Trophoblast cell (in vitro differentiated cells and primary cell): ENCODE measurements around the gene SULT1A1.
"Not testable (repeated sequence)": the region's sequence is repeated elsewhere in the genome, so short reads cannot be mapped to it uniquely, and the experiment has no call there.

Experiments used
- DNase-seq, 2 donors: peaks; one replicate each; pipeline ENCODE4 v3.0.0-alpha.2; 2016
- H2AFZ ChIP-seq: 2 replicates; pipeline ENCODE4 v1.6.1; 2013; ENCODE audit warnings: low read length, moderate library complexity, mild to moderate bottlenecking; ENCODE audit not compliant: insufficient read depth, poor library complexity
- H2AK5ac ChIP-seq: 2 replicates; pipeline ENCODE4 v1.6.1; 2013; ENCODE audit warnings: mild to moderate bottlenecking, low read length
- H2BK120ac ChIP-seq: 2 replicates; pipeline ENCODE4 v1.6.1; 2013; ENCODE audit warnings: low read length, mild to moderate bottlenecking, moderate library complexity; ENCODE audit not compliant: insufficient read depth, poor library complexity
- H2BK12ac ChIP-seq: 2 replicates; pipeline ENCODE4 v1.6.1; 2013; ENCODE audit warnings: mild to moderate bottlenecking, low read length, moderate library complexity
- H2BK5ac ChIP-seq: 2 replicates; pipeline ENCODE4 v1.6.1; 2013; ENCODE audit warnings: low read length, low read depth, moderate library complexity, mild to moderate bottlenecking; ENCODE audit not compliant: poor library complexity
- H3K14ac ChIP-seq: 2 replicates; pipeline ENCODE4 v1.6.1; 2013; ENCODE audit warnings: mild to moderate bottlenecking, low read length
- H3K18ac ChIP-seq: 2 replicates; pipeline ENCODE4 v1.6.1; 2013; ENCODE audit warnings: mild to moderate bottlenecking, low read length
- H3K23ac ChIP-seq: 2 replicates; pipeline ENCODE4 v1.6.1; 2013; ENCODE audit warnings: low read length
- H3K27ac ChIP-seq: 2 replicates; pipeline ENCODE4 v1.5.1; 2013; ENCODE audit warnings: low read depth, mild to moderate bottlenecking, inconsistent platforms, low read length, moderate library complexity
- H3K27me3 ChIP-seq: 2 replicates; pipeline ENCODE4 v1.6.1; 2013; ENCODE audit warnings: inconsistent platforms, mild to moderate bottlenecking, low read length, moderate library complexity; ENCODE audit not compliant: insufficient read depth
- H3K36me3 ChIP-seq, 2 experiments: 1 replicate in 1 of 2; 2 replicates in 1 of 2; pipeline ENCODE4 v1.6.1; 2013; ENCODE audit warnings: low read length in 2 of 2, mild to moderate bottlenecking in 2 of 2, moderate library complexity in 1 of 2; ENCODE audit not compliant: insufficient read depth in 2 of 2, control insufficient read depth in 1 of 2
- H3K4ac ChIP-seq: 2 replicates; pipeline ENCODE4 v1.6.1; 2013; ENCODE audit warnings: low read depth, mild to moderate bottlenecking, low read length, moderate library complexity
- H3K4me1 ChIP-seq, 2 experiments: 1 replicate in 1 of 2; 2 replicates in 1 of 2; pipeline ENCODE4 v1.6.1; 2013; ENCODE audit warnings: low read length in 2 of 2, mild to moderate bottlenecking in 2 of 2, moderate library complexity in 1 of 2; ENCODE audit not compliant: insufficient read depth in 2 of 2, control insufficient read depth in 1 of 2
- H3K4me2 ChIP-seq: 2 replicates; pipeline ENCODE4 v1.6.1; 2013; ENCODE audit warnings: inconsistent platforms, mild to moderate bottlenecking, low read length, moderate library complexity
- H3K4me3 ChIP-seq: 2 replicates; pipeline ENCODE4 v1.5.1; 2013; ENCODE audit warnings: mild to moderate bottlenecking, low read depth, low read length, inconsistent platforms
- H3K79me1 ChIP-seq: one replicate; pipeline ENCODE4 v1.6.1; 2013; ENCODE audit warnings: low read length
- H3K79me2 ChIP-seq: 2 replicates; pipeline ENCODE4 v1.6.1; 2013; ENCODE audit warnings: low read length, mild to moderate bottlenecking; ENCODE audit not compliant: control insufficient read depth, insufficient read depth, poor library complexity
- H3K9ac ChIP-seq: 2 replicates; pipeline ENCODE4 v1.6.1; 2013; ENCODE audit warnings: mild to moderate bottlenecking, low read length
- H3K9me3 ChIP-seq: 2 replicates; pipeline ENCODE4 v1.6.1; 2013; ENCODE audit warnings: low read depth, mild to moderate bottlenecking, control low read depth, inconsistent platforms, low read length; ENCODE audit not compliant: insufficient read depth
- H4K12ac ChIP-seq: 2 replicates; pipeline ENCODE4 v1.6.1; 2013; ENCODE audit warnings: low read depth, mild to moderate bottlenecking, low read length, moderate library complexity
- H4K8ac ChIP-seq: 2 replicates; pipeline ENCODE4 v1.6.1; 2013; ENCODE audit warnings: low read depth, mild to moderate bottlenecking, low read length, moderate library complexity
- H4K91ac ChIP-seq: one replicate; pipeline ENCODE4 v1.6.1; 2013; ENCODE audit warnings: low read depth, mild to moderate bottlenecking, low read length, moderate library complexity
- WGBS: extraction: QIAGEN DNeasy Blood & Tissue Kit; methylation state at CpG from one replicate; pipeline ENCODE4 v1.1.7; 2013; ENCODE audit warnings: missing lambda C conversion rate; ENCODE audit not compliant: insufficient read length, insufficient coverage; ENCODE audit errors: extremely low coverage; 5-methylcytosine and 5-hydroxymethylcytosine counted together

Gene SULT1A1

GRCh38 chr16:28636093-28636823 lies 26.4 kb upstream of the SULT1A1 start:
- H2BK5ac ChIP-seq, H3K9me3 ChIP-seq, H2AFZ ChIP-seq, H3K36me3 ChIP-seq, H4K91ac ChIP-seq, H4K12ac ChIP-seq, H3K79me1 ChIP-seq, H3K4ac ChIP-seq, H3K18ac ChIP-seq, H3K4me3 ChIP-seq, H4K8ac ChIP-seq, H3K23ac ChIP-seq, H2AK5ac ChIP-seq, H3K4me1 ChIP-seq, H3K4me2 ChIP-seq, H2BK12ac ChIP-seq, H2BK120ac ChIP-seq, H3K27ac ChIP-seq, H3K79me2 ChIP-seq, H3K14ac ChIP-seq, H3K27me3 ChIP-seq, H3K9ac ChIP-seq: not testable (repeated sequence)
- no CpG with 5 or more reads among the region's 5 CpGs for WGBS
- DNase-seq: peak; percentile 27 to 78

- H2BK5ac ChIP-seq: not testable (repeated sequence)
These were observed 21.1 kb upstream of the SULT1A1 start for GRCh38 chr16:28630905-28631304.

GRCh38 chr16:28623172-28623711 lies 13.4 kb upstream of the SULT1A1 start:
- no peak overlapping the region for H2BK5ac ChIP-seq
- no peak overlapping the region for H3K9ac ChIP-seq
- peak in 1 of 2 donors; percentile 20 for DNase-seq
- H2AFZ ChIP-seq: no peak overlapping the region
- H3K4me1 ChIP-seq: no peaks in the 10 kb centered on the region
- no peaks in the 10 kb centered on the region for H3K36me3 ChIP-seq
- H4K91ac ChIP-seq: no peak overlapping the region
- no peak overlapping the region for H3K4ac ChIP-seq
- no peaks in the 10 kb centered on the region for H3K79me2 ChIP-seq
- H3K9me3 ChIP-seq: no peaks in the 10 kb centered on the region
- H3K79me1 ChIP-seq: no peaks in the 10 kb centered on the region
- H4K12ac ChIP-seq: no peak overlapping the region
- WGBS: no CpG with 5 or more reads among the region's 68 CpGs
- H2BK120ac ChIP-seq: no peak overlapping the region
- H3K14ac ChIP-seq: no peak overlapping the region
- no peak overlapping the region for H2AK5ac ChIP-seq
- H3K23ac ChIP-seq: no peak overlapping the region
- no peaks in the 10 kb centered on the region for H3K27me3 ChIP-seq
- H3K4me3 ChIP-seq: no peak overlapping the region
- H3K18ac ChIP-seq: no peak overlapping the region
- H3K27ac ChIP-seq: no peak overlapping the region
- no peak overlapping the region for H4K8ac ChIP-seq
- no peak overlapping the region for H3K4me2 ChIP-seq
- no peak overlapping the region for H2BK12ac ChIP-seq

More at GRCh38 chr16:28630905-28631304, 21.1 kb upstream of the SULT1A1 start:
- H2AK5ac ChIP-seq, H3K18ac ChIP-seq, H3K4me1 ChIP-seq, H3K27me3 ChIP-seq, H3K9ac ChIP-seq, H3K36me3 ChIP-seq, H2AFZ ChIP-seq, H3K23ac ChIP-seq, H3K9me3 ChIP-seq, H2BK120ac ChIP-seq, H4K8ac ChIP-seq, H3K4me3 ChIP-seq, H2BK12ac ChIP-seq, H4K12ac ChIP-seq, H4K91ac ChIP-seq, H3K79me1 ChIP-seq, H3K4ac ChIP-seq, DNase-seq, H3K14ac ChIP-seq, H3K4me2 ChIP-seq, H3K79me2 ChIP-seq, H3K27ac ChIP-seq: not testable (repeated sequence)
- WGBS: no CpG with 5 or more reads among the region's 5 CpGs

GRCh38 chr16:28622532-28623171 lies 12.8 kb upstream of the SULT1A1 start:
- not testable (repeated sequence) for H3K4me3 ChIP-seq, H3K4me2 ChIP-seq, H3K79me2 ChIP-seq, H3K36me3 ChIP-seq, H3K14ac ChIP-seq, H3K4ac ChIP-seq, H3K27ac ChIP-seq, H3K27me3 ChIP-seq, H3K9me3 ChIP-seq, H3K4me1 ChIP-seq, H2BK12ac ChIP-seq, H2AK5ac ChIP-seq, H3K18ac ChIP-seq, H3K79me1 ChIP-seq, DNase-seq, H2BK120ac ChIP-seq, H4K12ac ChIP-seq, H4K91ac ChIP-seq, H2BK5ac ChIP-seq, H4K8ac ChIP-seq, H2AFZ ChIP-seq, H3K23ac ChIP-seq, H3K9ac ChIP-seq
- WGBS: no CpG with 5 or more reads among the region's 24 CpGs
